GM21723 (cell line): ENCODE data around the gene MYCBPAP.
A peak's percentile ranks its signal among the peaks of the same experiment; 100 is the strongest.

Experiments used
- ATAC-seq: cut with Tn5 transposase; IDR thresholded peaks from one replicate; pipeline ENCODE4 v1.9.1; 2021; ENCODE audit warnings: mild to moderate bottlenecking, moderate library complexity; ENCODE audit not compliant: unreplicated experiment

Gene MYCBPAP

GRCh38 chr17:50487213-50488096 lies 20.8 kb upstream of the MYCBPAP start:
- ATAC-seq, result no peak

DNA sequence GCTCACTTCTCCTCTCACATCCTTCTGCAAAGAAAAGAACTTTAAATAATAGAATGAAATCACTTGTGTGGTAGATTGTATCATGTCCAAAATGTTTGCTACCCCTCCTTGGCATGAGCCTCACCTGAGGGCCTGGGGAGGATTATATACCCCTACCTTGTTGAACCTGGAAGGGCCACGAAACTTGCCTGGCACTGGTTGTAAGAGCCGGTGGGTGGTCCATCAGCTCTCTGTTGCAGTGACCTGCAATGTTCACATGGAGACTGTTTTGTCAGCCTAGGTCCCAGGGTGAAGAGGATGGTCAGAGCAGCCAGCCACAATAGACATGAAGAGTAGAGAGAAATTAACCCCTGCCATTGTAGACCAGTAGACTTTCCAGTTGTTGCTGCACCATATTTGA lies 19.4 kb upstream of the MYCBPAP start:
- no peak for ATAC-seq

DNA sequence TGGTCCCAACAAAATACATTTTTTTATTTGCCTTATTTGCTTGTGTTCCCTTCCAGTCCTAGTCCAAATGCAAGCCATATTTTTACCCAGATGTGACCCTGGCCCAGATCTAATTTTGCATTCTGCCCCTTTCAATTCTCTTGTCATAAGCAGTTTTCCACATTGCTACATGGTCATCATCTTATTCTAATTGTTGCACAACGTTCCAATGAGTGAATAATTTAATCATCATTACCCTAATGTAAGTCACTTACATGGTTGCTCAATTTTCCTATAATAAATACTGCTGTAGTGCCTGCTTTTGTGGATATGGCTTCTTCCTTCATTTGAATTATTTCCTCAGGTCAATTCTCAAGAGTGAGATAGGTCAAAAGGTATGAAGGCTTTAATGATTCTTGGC lies 16.7 kb upstream of the MYCBPAP start:
- no peak for ATAC-seq

- no peak for ATAC-seq
These were observed 16.0 kb upstream of the MYCBPAP start for GRCh38 chr17:50492214-50492613.

- ATAC-seq, result no peak
These were observed 14.5 kb upstream of the MYCBPAP start for GRCh38 chr17:50493744-50494143.

DNA sequence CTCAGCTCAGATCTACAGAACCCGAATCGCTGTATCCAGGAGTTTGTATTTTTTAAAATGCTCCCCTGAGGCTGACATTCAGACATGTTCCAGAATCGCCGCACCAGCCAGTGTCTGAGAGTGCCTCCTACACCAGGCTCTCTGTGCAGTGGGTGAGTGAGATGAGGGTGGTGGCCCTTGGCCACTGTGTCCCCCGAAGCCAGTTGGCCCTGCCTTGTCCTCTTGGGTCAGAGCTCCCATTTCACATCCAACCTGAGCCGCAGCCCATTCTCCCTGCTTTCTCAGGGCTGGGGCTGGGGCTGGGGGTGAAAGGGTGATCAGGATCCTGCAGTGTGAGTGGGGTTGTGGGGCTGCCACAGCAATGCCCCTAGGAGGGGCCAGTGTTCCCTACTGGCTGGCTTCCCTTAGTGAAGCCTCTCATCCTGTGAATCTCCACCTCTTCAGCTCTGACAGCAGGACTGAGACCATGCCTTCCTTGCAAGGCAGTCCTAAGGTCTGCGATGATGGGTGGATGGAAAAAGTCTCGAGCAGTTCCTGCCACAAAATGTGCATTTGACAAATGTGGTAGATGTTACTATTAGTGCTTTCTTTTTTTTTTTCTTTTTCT lies 12.9 kb upstream of the MYCBPAP start:
- ATAC-seq, result no peak

GRCh38 chr17:50495918-50496317 lies 12.3 kb upstream of the MYCBPAP start:
- ATAC-seq, result no peak

DNA sequence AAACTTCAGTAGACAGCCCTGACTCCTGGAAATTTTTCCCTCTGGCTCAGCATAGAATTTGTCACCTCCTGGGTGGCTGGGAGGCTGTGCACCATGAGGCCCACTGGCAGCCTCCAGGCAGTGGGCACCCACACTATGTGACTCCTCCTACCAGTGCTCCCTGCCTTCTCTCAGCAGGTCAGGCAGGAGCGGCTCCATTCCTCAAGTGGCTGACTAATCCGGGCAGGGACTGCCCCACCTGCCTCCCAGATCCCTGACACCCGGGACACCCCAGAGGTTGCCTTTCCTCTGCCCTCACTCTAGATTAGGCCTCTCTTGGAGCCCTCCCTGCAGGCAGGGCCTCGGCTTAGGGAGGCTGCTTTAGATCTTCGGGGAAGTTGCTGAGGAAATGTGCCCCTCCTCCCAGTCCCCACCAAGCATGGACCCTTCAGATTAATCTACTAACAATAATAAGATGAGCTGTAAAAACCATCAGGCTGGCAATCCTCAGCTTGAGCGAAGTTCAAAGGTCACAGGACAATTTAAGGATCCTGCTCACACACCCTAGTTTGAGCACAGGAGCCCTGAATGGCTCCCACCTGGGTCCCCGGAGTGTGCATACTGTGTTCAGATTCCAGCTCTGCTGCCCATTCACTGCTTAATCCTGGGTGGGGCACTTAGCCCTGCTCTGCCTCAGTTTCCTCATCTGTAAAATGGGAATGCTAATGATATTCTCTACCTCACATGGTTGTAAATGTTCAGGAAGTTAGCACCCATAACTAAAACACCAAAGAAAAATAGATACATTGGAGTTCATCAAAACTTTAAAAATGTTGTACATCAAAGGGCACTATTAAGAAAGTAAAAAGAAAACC lies 10.0 kb upstream of the MYCBPAP start:
- ATAC-seq, result no peak

- ATAC-seq, result no peak
These were observed 9.0 kb upstream of the MYCBPAP start for GRCh38 chr17:50499270-50499669.

DNA sequence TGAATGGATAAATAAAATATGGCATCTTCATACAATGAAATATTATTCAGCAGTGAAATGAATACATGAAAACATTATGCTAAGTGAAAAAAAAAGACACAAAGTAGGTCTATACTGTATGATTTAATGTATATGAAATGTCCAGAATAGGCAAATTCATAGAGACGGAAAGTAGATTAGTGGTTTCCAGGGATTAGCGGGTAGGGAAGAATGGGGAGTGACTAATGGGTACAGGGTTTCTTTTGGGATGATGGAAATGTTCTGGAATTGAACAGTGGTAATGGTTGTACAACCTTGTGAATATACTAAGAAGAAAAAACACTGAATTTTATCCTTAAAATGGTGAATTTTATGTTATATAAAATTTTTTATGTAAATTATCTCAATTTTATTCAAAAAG lies 8.5 kb upstream of the MYCBPAP start:
- no peak for ATAC-seq

GRCh38 chr17:50501054-50501453 lies 7.2 kb upstream of the MYCBPAP start:
- no peak for ATAC-seq

DNA sequence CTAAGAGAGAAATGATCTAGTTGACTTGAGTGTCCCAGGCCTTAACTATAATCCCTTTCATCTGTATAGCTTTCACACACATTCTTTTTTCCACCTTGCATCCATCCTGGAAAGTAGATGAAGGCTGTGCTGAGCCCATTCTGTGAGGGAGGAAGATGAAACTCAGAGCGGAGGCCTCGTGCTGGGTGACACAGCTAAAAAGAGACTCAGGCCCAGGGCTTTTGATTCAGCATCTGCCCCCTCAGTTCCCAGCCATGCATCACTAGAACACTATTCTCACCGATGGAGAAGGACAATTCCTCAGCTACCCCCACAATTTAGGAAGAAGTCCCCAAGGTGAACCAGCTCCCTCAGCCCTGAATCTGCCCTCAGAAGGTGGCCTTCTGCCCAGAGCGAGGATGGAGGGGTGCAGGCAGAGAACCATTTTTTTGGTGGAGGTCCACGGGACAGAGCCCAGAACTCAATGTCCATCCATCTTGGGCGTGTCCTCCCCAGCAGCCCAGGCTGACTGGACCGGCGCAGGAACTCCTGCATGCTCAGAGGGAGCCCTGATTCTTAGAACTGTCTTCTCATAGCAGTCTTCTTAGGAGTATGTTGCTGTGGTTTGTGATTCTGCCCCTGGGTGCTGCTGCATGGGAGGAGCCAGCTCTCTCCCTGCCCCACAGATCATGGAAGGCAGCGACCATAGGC lies 5.8 kb upstream of the MYCBPAP start:
- ATAC-seq, result no peak

- no peak for ATAC-seq
These were observed 2.6 kb upstream of the MYCBPAP start for GRCh38 chr17:50505591-50506130.

DNA sequence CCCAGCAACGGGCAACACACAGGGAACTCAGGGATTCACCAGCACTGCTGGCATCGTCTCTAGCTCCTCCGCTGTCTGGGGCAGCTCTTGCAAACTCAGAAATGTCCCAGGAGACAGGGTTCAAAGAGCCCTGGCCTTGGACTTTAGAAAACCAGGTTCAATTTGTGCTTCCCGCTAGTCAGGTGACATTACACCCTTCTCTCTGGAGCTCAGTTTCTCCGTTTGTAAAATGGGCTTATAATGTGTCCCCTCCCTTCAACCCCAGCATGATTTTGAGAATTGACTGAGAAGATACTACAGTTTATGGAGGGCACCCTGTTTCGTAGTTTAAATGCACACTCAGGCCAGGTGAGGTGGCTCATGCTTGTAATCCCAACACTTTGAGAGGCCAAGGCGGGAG lies 1.9 kb upstream of the MYCBPAP start:
- no peak for ATAC-seq

GRCh38 chr17:50508573-50509460 lies 578 bp downstream of the MYCBPAP start:
- no peak for ATAC-seq

- peak; percentile 73 for ATAC-seq
These were observed 2.8 kb downstream of the MYCBPAP start for GRCh38 chr17:50511058-50511457.

DNA sequence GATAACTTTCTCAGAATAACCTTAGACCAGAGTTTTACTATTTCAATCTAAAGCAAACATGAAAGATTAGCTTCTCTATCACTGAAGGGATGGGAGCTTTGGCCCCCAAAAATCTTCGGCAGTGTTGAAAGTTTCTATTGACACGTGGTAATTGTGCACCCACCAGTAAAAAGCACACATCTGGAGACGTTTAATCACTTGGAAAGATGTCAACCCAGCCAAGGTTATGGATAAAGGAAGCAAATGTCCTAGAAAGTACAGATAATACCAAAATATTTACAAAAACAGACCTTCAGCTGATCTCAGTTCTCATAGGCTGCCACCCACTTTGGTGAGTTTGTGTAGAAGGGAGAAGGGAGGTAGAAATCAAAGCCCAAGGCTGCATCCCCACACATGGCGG lies 5.3 kb downstream of the MYCBPAP start:
- no peak for ATAC-seq

- ATAC-seq, result no peak
These were observed 6.1 kb downstream of the MYCBPAP start for GRCh38 chr17:50514388-50514787.

DNA sequence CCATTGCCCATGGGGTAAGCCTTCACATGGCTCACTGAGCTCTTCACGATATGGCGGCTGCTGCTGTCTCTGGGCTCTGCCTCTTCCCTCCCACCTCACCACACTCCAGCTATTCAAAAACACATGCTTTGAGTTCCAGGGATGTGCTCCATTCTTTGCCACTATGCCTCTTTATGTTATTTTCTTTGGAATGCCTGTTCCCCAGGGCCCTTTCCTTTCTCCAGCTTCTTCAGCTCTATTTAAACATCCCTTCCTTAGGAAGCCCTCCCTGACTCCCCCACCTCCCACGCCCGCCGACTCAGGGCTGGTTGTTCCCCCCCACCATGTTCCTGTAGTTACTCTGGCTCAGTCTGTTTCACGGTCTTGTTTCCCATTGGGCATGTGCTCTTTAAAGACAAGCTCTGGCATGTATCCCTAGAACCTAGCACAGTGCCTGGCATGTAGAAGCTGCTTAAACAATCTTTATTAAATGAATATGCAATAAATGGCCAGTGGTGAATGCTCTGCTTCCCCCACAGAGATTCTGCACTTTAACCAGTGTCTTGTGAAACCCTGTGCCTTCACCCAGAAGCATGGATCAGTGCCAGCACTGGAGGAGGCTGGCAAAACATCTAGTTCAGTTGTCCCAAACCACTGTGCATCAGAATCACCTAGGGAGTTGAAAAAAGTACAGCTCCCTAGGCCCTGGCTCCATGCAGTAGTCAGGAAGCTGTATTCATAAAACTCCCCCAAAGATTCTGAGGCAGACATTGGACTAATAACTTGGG lies 6.9 kb downstream of the MYCBPAP start:
- ATAC-seq, result no peak
